Daoy (cell line): ENCODE data around the gene SCCPDH. TPM values are rescaled to one million over a fixed set of nuclear protein-coding genes. Genes with fewer than 3 reads are reported as not detected.
A peak's percentile ranks its signal among the peaks of the same experiment; 100 is the strongest.
"Not testable (repeated sequence)": the region's sequence is repeated elsewhere in the genome, so short reads cannot be mapped to it uniquely, and the experiment has no call there.

Source experiments
- DNase-seq: peaks from one replicate; pipeline ENCODE4 v3.0.0-alpha.2; 2015; ENCODE audit warnings: low read depth
- total RNA-seq: library from RNA; depleted of rRNA; stranded (reverse); fragments of >200 nt; shearing (Covaris generic); gene quantifications from 2 replicates; pipeline ENCODE4 v1.2.3, GENCODE V29; 2014; rRNA removed

SCCPDH gene, protein sequence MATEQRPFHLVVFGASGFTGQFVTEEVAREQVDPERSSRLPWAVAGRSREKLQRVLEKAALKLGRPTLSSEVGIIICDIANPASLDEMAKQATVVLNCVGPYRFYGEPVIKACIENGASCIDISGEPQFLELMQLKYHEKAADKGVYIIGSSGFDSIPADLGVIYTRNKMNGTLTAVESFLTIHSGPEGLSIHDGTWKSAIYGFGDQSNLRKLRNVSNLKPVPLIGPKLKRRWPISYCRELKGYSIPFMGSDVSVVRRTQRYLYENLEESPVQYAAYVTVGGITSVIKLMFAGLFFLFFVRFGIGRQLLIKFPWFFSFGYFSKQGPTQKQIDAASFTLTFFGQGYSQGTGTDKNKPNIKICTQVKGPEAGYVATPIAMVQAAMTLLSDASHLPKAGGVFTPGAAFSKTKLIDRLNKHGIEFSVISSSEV
- 65.0 and 80.3 TPM in 2 replicates for total RNA-seq

DNA sequence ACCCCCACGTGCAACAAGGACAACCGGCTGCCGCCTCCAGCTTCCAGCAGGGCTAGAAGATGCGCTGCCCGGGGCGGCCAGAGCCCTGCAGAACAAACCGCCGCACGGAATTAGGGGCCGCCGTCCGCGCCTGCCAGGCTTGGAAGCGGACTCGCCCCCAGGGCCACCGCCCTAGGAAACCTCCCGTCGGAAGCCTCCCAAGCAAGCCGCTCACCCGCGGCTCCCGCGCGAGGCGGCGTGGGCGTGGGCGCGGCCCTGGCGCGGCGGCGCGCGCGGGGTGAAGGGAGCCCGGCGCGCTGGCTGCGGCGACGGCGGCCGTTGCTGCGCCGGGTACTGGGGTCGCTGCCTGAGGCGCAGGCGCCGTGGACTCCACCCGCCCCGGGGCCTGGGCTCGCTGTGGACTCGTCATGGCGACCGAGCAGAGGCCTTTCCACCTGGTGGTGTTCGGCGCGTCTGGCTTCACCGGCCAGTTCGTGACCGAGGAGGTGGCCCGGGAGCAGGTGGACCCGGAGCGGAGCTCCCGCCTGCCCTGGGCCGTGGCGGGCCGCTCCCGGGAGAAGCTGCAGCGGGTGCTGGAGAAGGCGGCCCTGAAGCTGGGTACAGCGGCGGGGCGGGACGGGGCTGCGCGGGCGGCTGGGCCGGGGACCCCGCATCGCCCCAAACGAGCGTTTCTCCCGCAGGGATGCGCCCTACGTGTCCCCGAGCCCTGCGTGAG is at the start of gene SCCPDH:
TSS of gene SCCPDH (plus strand) at position 394 of the 715 bp plus-strand sequence. CDS start at position 408, 14 bp downstream.
- peak; percentile 84 for DNase-seq

- no peak for DNase-seq
Observed at GRCh38 chr1:246677842-246678241, 46.4 kb upstream of the SCCPDH start.

GRCh38 chr1:246678816-246679793 is 45.1 kb upstream of the SCCPDH start:
- DNase-seq = no peak

- DNase-seq = no peak
Observed at GRCh38 chr1:246679794-246680177, 44.4 kb upstream of the SCCPDH start.

- DNase-seq = no peak
Observed at GRCh38 chr1:246680190-246680589, 44.0 kb upstream of the SCCPDH start.

DNA sequence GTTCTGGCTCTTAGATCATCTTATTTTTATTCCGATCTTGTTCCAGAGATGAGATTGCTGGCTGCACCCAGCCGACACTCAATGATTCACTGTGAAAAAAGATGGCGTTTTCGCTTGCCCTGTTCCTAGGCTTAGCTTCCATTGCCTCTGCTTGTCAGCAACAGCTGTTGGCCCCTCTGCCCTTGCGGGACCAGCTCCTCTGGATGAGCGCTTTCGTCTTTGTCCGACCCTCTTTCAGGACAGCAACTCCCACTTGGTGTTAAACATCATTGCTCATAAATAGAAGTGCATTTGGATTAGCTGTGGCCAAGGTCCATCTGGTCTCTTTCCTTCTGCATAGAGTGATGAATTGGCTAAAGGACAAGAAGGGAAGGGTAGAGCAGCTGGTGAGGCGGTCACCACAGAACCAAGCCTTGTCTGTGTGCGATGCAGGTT is 43.5 kb upstream of the SCCPDH start:
- DNase-seq = no peak

DNA sequence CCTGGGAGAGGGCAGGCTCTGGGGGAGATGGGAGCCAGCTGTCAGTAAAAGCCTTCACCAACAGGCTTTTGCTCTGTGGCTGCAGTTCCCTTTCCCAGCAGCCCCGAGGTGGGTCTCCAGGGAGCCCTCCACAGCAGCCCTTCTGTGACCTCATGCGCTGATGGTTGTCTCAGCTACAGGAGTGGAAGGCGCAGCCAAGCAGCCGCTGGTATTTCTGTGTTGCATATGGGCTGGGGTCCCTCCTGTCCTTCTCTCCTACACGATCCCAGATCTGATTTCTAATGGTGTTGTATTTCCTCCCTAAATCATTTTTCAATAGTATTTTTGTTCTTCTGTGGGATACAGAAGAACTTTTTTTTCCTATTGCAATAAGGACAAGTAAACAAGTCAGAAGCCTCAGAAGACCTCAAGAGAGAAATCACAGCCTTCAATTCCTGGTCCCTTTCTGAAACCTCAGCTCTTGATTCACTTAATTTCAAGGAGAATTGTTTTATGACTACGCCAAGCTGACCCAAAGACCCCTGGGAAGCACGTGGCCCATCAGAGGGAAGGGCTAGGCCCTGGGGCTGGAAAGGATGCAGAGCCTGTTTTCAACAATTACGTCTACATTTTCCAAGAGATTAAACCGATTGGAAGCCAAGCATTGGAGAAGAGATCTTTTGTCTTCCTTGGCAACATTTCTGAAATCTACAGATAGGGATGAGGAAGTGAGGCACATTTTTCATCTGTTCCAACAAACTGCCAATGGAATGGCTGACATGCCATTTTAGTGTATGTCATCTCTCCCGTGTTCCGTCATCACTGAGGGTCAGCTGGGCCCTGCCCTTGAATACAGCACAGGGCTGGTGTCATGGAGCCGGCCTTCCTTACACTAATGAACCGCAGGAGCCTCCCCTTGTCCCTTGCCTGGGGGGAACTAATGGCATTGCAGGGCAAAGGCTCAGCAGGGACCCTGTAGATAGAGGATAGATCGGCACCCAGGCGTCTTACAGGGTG is 42.0 kb upstream of the SCCPDH start:
- no peak for DNase-seq

GRCh38 chr1:246683521-246683920 is 40.7 kb upstream of the SCCPDH start:
- no peak for DNase-seq

GRCh38 chr1:246687002-246687401 is 37.2 kb upstream of the SCCPDH start:
- no peak for DNase-seq

GRCh38 chr1:246689409-246690008 is 34.7 kb upstream of the SCCPDH start:
- DNase-seq = peak; percentile 60

GRCh38 chr1:246690100-246690499 is 34.1 kb upstream of the SCCPDH start:
- no peak for DNase-seq

DNA sequence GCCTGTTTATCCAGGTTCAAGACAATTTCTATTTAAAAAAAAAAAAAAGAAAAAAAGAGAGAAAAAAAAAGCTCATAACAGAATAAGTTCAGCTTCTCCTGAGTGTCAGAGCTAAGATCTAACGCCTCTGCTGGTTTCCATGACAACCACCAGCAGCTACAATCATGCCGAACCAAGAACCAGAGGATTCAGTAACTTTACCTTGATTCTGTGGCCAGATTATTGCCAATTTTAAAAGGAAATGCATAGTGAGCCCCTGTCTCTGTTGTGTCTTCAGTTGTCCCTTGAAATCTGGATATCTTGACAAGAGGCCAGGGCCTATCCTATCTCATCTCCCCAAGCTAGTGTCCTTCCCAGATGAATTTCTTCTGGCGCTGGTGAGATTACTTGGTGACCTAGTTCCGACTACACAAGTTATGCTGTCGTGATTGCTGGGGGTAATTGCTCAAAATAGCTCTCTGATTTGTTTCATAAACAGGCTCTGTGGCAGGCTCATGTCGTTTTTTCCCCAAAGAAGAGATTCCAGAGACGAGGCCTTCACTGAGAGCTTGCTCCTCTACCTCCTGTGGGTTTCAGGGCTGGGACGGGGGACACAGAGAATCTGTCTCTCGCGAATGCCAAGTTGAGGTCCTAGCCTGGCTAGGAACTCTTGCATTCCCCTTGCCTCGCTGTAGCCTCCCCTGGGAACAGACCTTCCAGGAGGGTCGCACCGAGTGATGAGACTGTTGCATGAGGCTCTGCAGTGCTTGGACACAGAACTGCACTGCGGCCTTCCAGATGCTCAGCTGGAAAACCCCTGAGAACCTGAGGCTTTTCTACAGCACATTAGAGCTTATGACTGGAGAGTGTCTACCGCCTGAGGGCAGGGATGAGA is 32.4 kb upstream of the SCCPDH start:
- no peak for DNase-seq

GRCh38 chr1:246694213-246694895 is 29.9 kb upstream of the SCCPDH start:
- DNase-seq = not testable (repeated sequence)

- DNase-seq = no peak
Observed at GRCh38 chr1:246695136-246695535, 29.1 kb upstream of the SCCPDH start.

- no peak for DNase-seq
Observed at GRCh38 chr1:246695666-246696065, 28.5 kb upstream of the SCCPDH start.

- DNase-seq = no peak
Observed at GRCh38 chr1:246698466-246699094, 25.6 kb upstream of the SCCPDH start.

GRCh38 chr1:246699095-246699735 is 25.0 kb upstream of the SCCPDH start:
- DNase-seq = peak; percentile 86
